ENCODE data around the gene AUNIP.

The AUNIP gene

GRCh38 chr1:25869909-25870606, 10.8 kb upstream of the AUNIP start:
- Histone ChIP-seq H2AFZ (ENCODE audit: low read depth) (no peak overlapping the region), H4K20me1 (ENCODE audit: insufficient read depth) (no peaks in the 10 kb centered on the region), H3K4me3 (IDR thresholded peaks at IDR 0.05; ENCODE audit: insufficient read depth, low read depth, low read length) (no peak overlapping the region), H3K4me2 (no peak overlapping the region), H3K4me1 (ENCODE audit: low read depth, poor library complexity, severe bottlenecking) (peaks cover 17% of the 10 kb centered on the region), H3K27me3 (ENCODE audit: insufficient read depth, low read depth) (no peaks in the 10 kb centered on the region), H3K79me2 (ENCODE audit: insufficient read depth, low read depth) (no peaks in the 10 kb centered on the region), H3K36me3 (ENCODE audit: insufficient read depth) (no peaks in the 10 kb centered on the region), H3K9ac (no peak overlapping the region), H3K27ac (no peak overlapping the region)
- no peak for TF ChIP-seq CTCF (conservative IDR thresholded peaks at IDR 0.05; ENCODE audit: low read depth, low read length)

- Histone ChIP-seq H3K36me3 (ENCODE audit: insufficient read depth) (no peaks in the 10 kb centered on the region), H3K27me3 (ENCODE audit: insufficient read depth, low read depth) (no peaks in the 10 kb centered on the region), H3K4me1 (ENCODE audit: low read depth, poor library complexity, severe bottlenecking) (no peaks in the 10 kb centered on the region), H3K79me2 (ENCODE audit: insufficient read depth, low read depth) (no peaks in the 10 kb centered on the region), H3K9ac (no peak overlapping the region), H3K4me3 (IDR thresholded peaks at IDR 0.05; ENCODE audit: insufficient read depth, low read depth, low read length) (no peak overlapping the region), H3K27ac (no peak overlapping the region), H2AFZ (ENCODE audit: low read depth) (no peak overlapping the region), H3K4me2 (no peak overlapping the region), H4K20me1 (ENCODE audit: insufficient read depth) (no peaks in the 10 kb centered on the region)
- TF ChIP-seq CTCF (conservative IDR thresholded peaks at IDR 0.05; ENCODE audit: low read depth, low read length), result no peak
These were observed 8.1 kb upstream of the AUNIP start for GRCh38 chr1:25867210-25867991.

GRCh38 chr1:25866288-25866687, 7.0 kb upstream of the AUNIP start:
- H3K4me3 ChIP-seq (IDR thresholded peaks at IDR 0.05; ENCODE audit: insufficient read depth, low read depth, low read length), result no peak overlapping the region
- H3K4me2 ChIP-seq, result no peak overlapping the region
- H3K36me3 ChIP-seq (ENCODE audit: insufficient read depth), result no peaks in the 10 kb centered on the region
- H3K27ac ChIP-seq, result no peak overlapping the region
- no peak overlapping the region for H3K9ac ChIP-seq
- no peak for TF ChIP-seq CTCF (conservative IDR thresholded peaks at IDR 0.05; ENCODE audit: low read depth, low read length)
- H4K20me1 ChIP-seq (ENCODE audit: insufficient read depth), result no peaks in the 10 kb centered on the region
- no peaks in the 10 kb centered on the region for H3K27me3 ChIP-seq (ENCODE audit: insufficient read depth, low read depth)
- no peaks in the 10 kb centered on the region for H3K79me2 ChIP-seq (ENCODE audit: insufficient read depth, low read depth)
- no peaks in the 10 kb centered on the region for H3K4me1 ChIP-seq (ENCODE audit: low read depth, poor library complexity, severe bottlenecking)
- H2AFZ ChIP-seq (ENCODE audit: low read depth), result no peak overlapping the region

DNA sequence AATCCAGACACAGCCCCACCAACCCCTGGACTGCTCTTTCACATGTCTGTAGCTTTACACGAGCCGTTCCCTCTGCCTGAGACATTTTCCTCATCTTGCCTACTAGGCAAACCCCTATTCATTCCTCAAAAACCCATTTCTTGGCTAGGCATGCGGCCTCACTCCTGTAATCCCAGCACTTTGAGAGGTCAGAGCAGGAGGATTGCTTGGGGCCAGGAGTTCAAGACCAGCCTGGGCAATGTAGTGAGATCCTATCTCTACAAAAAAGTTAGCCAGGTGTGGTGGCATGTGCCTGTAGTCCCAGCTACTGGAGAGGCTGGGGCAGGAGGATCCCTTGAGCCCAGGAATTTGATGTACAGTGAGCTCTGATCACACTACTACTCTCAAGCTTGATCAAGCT, 5.2 kb upstream of the AUNIP start:
- Histone ChIP-seq H3K9ac (no peak overlapping the region), H3K27me3 (ENCODE audit: insufficient read depth, low read depth) (no peaks in the 10 kb centered on the region), H3K36me3 (ENCODE audit: insufficient read depth) (no peaks in the 10 kb centered on the region), H3K4me3 (IDR thresholded peaks at IDR 0.05; ENCODE audit: insufficient read depth, low read depth, low read length) (no peak overlapping the region), H2AFZ (ENCODE audit: low read depth) (no peak overlapping the region), H3K4me1 (ENCODE audit: low read depth, poor library complexity, severe bottlenecking) (no peaks in the 10 kb centered on the region), H4K20me1 (ENCODE audit: insufficient read depth) (no peaks in the 10 kb centered on the region), H3K4me2 (no peak overlapping the region), H3K27ac (no peak overlapping the region), H3K79me2 (ENCODE audit: insufficient read depth, low read depth) (no peaks in the 10 kb centered on the region)
- no peak for TF ChIP-seq CTCF (conservative IDR thresholded peaks at IDR 0.05; ENCODE audit: low read depth, low read length)
